ENCODE results near the gene TSSC4.

TSSC4 gene

GRCh38 chr11:2415601-2416380 lies 15.2 kb downstream of the TSSC4 start:
- DNase-seq: no peak

GRCh38 chr11:2416765-2417164 lies 16.2 kb downstream of the TSSC4 start:
- DNase-seq: no peak

GRCh38 chr11:2417856-2418692 lies 17.5 kb downstream of the TSSC4 start:
- no peak for DNase-seq

GRCh38 chr11:2418693-2419360 lies 18.3 kb downstream of the TSSC4 start:
- no peak for DNase-seq

GRCh38 chr11:2419638-2420501 lies 19.3 kb downstream of the TSSC4 start:
- peak in 38 of 56 donors; percentile 1 to 78 (median 34) for DNase-seq

GRCh38 chr11:2420502-2421225 lies 20.1 kb downstream of the TSSC4 start:
- peak in 47 of 56 donors; percentile 13 to 77 (median 47) for DNase-seq

- DNase-seq: no peak
Measured at GRCh38 chr11:2421226-2421994, 20.9 kb downstream of the TSSC4 start.

GRCh38 chr11:2421996-2422395 lies 21.4 kb downstream of the TSSC4 start:
- no peak for DNase-seq

GRCh38 chr11:2422461-2423156 lies 22.1 kb downstream of the TSSC4 start:
- DNase-seq: no peak

GRCh38 chr11:2423157-2424025 lies 22.8 kb downstream of the TSSC4 start:
- DNase-seq: no peak

- DNase-seq: no peak
Measured at GRCh38 chr11:2424811-2425495, 24.4 kb downstream of the TSSC4 start.

GRCh38 chr11:2425506-2425905 lies 25.0 kb downstream of the TSSC4 start:
- no peak for DNase-seq

- no peak for DNase-seq
Measured at GRCh38 chr11:2426221-2426620, 25.7 kb downstream of the TSSC4 start.

- no peak for DNase-seq
Measured at GRCh38 chr11:2426826-2427521, 26.4 kb downstream of the TSSC4 start.

- no peak for DNase-seq
Measured at GRCh38 chr11:2427721-2428321, 27.3 kb downstream of the TSSC4 start.

- peak in 38 of 56 donors; percentile 2 to 77 (median 24) for DNase-seq
Measured at GRCh38 chr11:2428322-2428795, 27.8 kb downstream of the TSSC4 start.
